Activated naive CD8-positive, alpha-beta T cell treated with anti-CD3 and anti-CD28 coated beads, Interleukin-2, amount 50 U/mL, for 16 hours (primary cell): Measurements from ENCODE around the gene CRYBG3.
"Not testable (repeated sequence)": the region's sequence is repeated elsewhere in the genome, so short reads cannot be mapped to it uniquely, and the experiment has no call there.

Source experiments
- DNase-seq: peaks from one replicate; pipeline ENCODE4 v3.0.0-alpha.2; 2020; ENCODE audit warnings: low read depth, low spot score

The CRYBG3 gene

DNA sequence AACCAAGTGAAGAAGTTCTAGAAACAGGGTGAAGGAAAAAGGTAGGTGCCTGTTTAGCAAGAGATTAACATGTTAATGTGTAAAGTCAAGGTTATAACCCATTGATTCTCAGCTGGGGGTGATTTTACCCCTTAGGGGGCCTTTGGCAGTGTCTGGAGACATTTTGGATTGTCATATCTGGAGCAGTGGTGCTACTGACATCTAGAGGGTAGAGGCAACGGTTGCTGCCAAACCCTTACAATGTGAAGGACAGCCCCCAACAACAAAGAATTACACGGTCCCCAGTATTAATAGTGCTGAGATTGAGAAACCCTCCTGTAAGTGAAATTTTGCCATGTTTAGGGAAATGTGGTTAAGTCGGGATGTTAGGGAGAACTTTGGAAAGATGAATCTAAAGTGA lies 74.7 kb downstream of the CRYBG3 start:
- no peak for DNase-seq

DNA sequence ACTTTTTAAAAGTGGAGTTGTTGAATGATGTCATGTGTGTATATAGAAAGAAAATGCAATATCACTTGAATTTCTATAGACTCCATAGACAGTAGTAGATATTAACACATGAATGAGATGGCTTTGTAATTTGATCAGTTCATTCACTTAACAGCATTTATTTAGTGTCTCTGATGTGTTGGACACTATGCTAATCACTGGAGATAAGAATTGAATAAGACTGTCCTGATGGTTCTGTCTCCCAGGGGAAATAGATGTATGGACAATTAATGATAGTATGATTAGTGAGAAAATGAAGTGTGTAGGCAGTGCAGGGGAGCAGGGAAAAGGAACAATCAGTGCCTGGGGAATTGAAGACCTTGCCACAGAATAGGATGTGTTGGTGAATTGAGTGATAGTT lies 77.5 kb downstream of the CRYBG3 start:
- no peak for DNase-seq

DNA sequence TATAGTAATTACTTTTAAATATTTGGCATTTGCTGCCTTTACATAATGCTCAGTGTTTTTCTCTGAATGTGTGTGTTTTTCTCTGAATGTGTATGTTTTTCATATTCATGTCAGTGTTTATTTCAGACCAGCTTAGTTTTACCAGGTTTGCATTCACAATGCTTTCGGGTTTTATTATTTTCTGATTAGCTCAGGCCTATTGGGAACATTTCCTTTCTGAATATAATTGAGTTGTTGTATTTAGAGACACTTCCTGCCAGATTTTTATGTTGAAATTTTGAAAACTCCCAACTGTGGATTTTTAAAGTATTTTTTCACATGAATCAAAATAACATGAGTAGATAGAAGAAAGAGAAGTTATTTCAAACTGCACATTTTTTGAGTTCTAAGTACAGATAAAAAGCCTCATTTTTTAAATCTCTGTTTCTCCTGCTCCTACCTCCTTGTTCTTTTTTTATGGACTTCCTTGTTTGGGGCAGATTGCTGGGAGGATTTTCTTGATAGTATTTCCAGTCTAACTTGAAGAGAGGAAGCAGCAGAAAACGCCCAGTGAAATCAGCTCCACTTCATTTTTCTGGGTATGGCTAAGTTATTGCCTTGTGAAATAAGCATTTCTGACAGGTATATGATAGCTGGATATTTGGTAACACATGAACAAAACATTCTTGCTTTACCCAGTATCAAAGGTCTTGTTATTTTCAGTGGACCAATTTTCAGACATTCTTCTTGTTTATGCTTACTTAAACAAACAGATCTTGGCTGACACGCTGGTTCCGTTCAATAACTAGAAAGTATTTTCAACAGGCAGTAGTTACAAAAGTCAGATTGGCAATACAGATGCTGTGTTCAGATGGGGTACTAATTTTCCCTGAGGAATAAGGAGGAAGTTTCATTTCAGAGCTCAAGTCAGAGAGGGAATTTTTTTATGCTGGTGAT lies 79.8 kb downstream of the CRYBG3 start:
- DNase-seq = no peak

DNA sequence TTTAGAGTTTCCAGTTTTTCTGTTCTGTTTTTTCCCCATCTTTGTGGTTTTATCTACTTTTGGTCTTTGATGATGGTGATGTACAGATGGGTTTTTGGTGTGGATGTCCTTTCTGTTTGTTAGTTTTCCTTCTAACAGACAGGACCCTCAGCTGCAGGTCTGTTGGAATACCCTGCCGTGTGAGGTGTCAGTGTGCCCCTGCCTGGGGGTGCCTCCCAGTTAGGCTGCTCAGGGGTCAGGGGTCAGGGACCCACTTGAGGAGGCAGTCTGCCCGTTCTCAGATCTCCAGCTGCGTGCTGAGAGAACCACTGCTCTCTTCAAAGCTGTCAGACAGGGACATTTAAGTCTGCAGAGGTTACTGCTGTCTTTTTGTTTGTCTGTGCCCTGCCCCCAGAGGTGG lies 88.0 kb downstream of the CRYBG3 start:
- DNase-seq = not testable (repeated sequence)

DNA sequence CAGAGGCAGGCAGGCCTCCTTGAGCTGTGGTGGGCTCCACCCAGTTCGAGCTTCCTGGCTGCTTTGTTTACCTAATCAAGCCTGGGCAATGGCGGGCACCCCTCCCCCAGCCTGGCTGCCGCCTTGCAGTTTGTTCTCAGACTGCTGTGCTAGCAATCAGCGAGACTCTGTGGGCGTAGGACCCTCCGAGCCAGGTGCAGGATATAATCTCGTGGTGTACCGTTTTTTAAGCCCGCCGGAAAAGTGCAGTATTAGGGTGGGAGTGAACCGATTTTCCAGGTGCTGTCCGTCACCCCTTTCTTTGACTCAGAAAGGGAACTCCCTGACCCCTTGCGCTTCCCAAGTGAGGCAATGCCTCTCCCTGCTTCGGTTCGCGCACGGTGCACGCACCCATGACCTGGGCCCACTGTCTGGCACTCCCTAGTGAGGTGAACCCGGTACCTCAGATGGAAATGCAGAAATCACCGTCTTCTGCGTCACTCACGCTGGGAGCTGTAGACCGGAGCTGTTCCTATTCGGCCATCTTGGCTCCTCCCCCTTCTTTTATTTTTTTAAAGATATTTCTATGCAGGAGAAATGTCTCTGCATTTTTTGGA lies 88.5 kb downstream of the CRYBG3 start:
- not testable (repeated sequence) for DNase-seq

DNA sequence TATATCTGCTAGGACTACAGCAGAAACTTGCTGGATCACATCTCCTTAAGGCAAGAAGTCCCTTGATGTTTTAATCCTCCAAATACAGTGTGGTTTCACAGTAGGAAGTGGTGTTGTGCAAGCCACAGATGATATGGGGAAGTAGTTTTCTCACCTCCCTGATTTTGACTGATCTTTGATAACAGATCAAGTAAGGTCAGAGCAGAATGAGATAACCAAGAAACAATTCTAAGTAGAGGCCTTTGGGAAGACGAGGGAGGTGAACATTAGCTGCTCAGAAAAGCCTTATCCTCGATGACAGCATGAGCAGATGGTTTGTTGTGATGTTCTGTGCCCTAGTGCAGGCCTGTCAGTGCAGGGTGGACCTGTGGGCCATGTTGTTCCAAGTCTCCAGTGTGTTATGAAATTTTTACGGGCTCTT lies 89.1 kb downstream of the CRYBG3 start:
- no peak for DNase-seq

DNA sequence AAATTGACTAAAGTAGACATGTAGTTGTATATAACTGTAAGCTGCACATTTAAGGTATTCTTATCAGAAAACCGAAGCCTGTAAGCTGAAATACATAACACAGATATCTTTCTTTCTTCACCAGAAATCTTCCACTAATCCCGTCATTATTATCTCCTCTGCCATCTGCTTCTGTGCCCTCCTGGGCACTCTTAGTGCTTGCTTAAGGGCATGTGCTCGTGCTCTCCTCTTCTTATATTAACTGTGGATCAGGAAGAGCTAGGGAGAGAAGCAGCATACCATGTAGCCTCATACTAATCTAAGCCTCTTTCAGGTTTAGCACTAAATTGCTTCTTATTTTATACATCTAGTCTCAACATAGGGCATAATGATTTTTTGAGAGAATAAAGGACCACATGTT lies 89.6 kb downstream of the CRYBG3 start:
- DNase-seq = no peak

DNA sequence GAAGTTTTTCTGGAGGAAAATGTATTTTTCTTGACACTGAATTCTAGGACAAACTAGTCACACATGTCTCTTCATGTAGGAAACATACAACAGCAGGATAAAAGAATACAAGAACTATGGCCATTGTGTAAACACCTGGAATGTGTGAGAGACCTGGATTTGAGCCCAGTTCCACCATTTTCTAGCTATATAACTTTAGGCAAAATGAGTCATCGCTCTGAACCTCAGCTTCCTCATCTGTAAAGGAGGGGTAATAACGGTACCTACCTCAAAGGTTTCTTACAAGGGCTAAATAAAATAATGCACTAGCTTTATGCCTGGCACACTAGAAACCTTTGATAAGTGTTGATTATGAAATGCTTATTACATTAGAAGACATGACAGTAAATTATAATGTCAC lies 92.6 kb downstream of the CRYBG3 start:
- DNase-seq = no peak

DNA sequence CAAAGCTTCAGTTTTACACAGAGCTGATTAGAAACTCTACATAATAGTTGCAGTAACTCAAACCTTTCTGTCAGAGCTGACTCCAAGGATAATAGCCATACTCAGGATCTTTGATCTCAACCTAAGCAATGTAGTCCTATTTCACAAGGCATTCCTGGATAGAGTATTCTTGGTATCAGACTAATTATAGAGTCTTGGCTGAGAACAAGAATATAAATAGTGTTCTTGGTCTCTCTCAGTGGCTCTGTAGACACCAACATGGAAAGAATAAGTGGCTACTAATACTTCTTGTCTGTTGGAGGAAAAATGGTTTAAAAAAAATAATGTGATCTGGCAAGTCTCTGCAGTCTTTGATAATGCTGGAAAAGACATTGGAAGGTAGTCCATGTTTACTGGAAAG lies 94.8 kb downstream of the CRYBG3 start:
- DNase-seq = no peak

DNA sequence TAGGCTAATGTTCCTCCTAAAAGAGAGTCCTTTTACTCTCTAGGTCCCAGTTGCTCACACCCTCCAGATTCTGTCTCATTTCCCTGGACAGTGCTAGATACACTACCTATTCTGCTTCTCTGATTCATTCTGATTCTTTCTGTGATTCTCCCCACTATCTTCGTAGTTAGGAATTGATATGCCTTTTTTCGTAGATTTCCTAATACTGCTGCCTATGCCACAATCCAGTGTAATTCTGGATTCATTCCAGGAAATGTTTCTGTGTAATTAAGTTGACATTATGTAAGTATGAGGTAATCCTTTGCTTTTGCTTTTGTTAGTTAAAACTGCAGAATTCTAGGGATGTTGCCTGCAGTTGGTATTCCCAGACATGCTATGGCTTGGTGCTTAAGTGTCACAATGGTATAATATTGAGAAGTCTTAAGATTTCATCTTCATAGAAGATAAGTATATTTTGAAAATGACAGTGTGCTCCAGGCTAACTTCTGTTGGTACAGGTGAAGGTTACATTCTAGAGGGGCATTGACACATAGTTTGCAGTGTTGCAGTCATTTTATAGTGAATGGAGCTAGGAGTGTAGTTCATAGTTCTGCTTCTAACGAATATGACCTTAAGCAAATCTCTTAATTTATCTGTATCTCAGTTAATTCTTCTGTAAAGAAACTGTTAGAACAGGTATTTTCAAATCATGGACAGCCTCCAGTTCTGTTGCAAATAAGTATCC lies 96.2 kb downstream of the CRYBG3 start:
- no peak for DNase-seq

DNA sequence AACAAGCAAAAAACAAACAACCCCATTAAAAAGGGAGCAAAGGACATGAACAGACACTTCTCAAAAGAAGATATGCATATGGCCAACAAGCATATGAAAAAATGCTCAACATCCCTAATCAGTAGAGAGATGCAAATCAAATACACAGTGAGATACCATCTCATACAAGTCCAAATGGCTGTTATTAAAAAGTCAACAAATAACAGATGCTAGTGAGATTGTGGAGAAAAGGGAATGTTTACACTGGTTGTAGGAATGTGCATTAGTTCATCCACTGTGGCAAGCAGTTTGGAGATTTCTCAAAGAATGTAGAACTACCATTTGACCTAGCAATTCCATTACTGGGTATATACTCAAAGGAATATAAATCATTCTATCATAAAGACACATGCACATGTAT lies 105.9 kb downstream of the CRYBG3 start:
- no peak for DNase-seq

DNA sequence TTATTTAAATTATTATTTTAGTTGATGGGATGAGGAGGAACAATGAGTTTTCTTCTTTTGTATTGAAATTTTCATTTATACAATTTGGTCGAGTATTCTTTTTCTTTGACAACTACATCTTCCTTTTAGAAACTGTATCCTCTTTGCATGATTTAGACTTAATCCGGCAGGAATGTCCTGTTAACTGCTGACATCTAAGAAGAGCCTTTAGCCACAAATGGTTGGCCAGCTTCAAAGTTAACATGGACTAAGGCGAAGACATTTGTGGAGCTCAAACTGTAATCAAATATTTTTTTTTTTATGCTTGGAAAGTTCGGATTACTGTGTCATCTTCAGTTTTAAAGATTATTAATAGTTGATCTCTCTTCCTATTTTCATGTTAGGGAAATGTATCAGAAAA lies 107.2 kb downstream of the CRYBG3 start:
- DNase-seq = no peak

DNA sequence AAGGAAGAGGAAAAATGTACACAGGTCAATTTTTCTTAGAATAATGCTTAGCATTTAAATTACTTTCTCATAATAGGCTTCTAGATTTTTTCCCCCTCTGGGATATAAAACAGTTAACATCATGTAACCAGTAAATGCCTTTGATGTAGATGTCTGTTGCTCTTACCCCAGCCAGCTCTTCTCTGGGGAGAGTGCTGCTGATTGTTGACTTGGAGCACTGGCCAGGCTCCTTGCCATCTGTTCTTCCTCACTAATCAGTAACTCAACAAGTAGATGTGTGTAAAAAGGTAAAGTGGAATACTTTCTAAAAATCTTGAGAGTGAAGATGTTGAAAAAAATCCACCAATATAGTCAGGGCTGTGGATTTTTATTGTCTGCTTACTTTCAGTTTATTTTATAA lies 108.2 kb downstream of the CRYBG3 start:
- no peak for DNase-seq

DNA sequence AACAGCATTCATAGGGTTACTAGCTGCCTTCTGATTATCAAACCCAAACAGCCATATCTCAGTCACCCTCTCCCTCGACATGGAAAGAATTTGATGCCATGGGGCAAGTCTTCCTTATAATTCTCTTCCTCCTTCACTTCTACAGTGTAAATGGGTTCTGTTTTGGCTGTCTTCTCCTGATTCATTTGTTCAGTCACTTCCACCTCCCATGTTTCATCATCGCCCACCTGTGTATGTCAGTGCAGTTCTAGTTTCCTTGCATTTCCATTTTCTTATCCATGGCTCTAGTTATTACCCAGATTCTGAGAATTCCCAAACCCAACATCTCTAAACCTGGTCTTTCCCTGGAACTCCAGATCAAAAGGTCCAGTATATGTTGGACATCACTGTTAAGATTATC lies 109.4 kb downstream of the CRYBG3 start:
- DNase-seq = no peak

DNA sequence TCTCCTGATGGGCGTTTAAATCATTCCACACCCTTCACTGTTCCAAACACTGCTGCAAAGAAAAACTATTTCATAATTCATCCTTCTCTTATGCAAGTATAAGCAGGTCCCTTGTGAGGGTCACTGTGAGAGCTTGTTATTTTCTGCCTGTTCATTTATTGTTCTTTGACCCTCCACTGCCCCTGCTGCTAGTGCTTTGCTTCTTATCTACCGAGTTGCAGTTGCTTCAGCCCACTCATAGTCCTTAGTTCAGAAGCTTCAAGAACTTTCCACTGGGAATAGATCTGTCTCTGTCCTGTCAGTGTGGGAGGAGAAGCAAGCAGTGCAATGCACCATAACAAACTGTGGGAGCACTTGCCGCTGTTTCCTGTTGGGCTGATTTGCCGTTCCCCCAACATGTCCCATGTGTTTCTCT lies 110.6 kb downstream of the CRYBG3 start:
- no peak for DNase-seq

DNA sequence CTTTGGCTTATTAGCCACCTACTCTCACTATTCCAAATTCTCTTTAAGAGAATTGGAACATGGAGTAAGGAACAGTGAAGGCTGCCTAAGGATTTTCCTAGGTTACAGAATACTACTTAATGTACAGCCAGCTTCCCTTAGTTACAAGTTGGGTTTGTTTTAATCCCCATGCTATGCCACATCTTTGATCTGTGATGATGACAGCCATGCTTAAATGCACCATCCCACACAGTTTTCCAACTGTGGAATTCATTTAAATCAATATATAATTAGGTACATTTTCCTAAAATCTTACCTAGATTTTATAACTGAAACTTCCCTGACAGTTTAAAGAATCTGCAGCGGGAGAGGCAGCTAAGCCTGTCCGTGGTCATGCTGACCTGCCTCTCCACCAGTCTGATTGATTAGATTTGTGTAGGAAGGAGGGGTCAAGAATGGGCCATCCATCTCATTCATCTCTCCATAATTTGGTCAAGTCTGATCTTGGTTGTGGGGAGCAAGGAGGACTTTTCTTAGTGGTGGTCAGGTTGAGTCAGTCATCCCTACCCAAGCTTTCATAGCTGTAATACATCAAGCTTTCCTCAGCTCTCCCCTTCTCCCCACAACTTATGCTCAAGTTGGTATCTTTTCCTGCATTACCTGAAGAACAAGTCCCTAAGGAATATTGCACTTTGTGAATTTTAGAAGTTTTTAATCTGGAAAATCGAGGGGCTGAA lies 113.3 kb downstream of the CRYBG3 start:
- DNase-seq = no peak

DNA sequence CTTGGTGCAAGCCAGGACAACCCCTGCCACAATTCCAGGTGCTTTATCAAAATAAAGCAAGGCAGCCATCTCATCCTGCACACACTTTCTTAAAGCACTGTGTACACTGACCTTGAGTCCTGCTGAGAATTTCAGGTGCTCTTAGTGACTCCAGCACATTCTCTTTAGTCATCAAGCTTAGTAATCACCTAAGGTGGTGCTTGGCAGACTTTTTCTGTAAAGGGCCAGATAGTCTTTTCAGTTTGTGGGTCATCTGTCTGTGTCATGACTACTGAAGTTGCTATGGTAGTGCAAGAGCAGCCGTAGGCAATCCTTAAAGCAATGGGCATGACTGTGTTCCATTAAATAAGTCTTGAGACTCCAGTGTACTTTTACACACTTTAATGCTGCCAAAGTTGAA lies 114.0 kb downstream of the CRYBG3 start:
- no peak for DNase-seq

DNA sequence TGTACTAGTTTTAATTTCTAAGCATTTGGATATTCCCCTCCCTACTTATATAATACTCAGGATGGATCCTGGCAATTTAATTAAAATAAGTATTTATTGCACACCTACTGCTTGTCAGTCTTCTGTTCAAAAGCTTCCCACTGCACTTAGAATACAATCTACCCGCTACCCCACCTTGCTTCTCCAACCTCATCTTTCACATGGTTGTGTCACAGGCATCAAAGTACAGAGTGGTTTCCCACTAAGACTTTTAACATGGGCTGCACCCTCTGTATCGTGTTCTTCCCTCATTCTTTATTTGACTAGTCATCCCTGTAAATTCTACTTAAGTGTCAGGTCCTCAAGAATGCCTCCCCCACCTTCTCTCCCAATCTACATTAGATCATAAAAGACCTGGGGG lies 115.4 kb downstream of the CRYBG3 start:
- no peak for DNase-seq

DNA sequence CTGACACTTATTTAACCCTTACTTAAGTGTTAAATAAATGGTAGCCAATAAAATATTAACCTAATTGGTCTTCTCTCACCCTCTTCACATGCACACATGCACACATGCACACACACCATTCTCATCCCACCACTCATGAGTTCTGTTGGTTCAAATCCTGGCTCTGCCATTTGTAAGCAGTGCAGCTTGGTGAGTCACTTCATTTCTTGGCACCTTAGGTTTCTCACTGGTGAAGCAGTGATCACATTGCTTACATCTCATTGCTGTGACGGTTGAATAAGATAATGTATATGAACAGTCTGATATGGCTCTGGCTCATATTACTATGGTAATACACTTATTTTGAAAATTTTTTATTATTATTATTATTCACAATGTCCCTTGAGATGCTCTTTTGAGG lies 116.6 kb downstream of the CRYBG3 start:
- DNase-seq = no peak

DNA sequence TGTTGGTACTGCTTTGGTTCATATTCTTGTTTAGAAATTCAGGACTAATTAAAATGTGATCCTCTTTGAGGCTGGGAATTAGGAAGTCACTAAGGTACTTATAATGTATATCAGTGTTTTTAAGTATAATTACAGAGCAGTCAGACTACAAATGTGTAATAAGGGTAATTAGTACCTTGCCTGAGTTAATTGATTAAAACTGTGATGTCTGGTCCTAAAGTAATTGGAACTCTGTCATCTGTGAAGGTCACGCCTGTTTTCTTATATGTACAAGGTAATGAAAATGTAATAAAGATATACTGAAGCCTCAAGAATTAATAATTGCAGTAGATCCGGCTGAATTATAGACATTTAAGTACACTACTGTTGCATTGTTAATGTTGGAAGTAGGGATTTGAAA lies 117.6 kb downstream of the CRYBG3 start:
- DNase-seq = no peak

DNA sequence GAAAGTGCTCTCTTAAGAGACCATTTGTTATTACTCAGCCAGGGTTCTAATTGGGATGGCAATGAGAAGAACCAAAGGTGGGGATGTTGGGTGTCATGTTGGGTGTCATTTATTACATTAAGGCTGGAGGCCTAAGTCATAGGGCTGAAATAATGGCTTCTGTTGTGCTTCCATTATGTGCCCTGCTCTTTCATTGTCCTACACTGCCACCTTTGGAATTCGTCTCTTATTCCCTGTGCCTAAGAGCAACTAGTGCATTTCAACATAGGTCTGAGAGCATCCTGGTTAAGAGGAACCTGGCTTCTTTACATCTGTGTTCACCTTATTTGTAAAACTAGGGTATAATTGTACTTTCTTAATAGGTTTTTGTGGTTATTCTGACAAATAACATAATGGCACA lies 118.2 kb downstream of the CRYBG3 start:
- DNase-seq = no peak
